ENCODE measurements around the gene UNC13B. TPM values are rescaled to one million over a fixed set of nuclear protein-coding genes. Genes with fewer than 3 reads are reported as not detected.
"Not testable (repeated sequence)": the region's sequence is repeated elsewhere in the genome, so short reads cannot be mapped to it uniquely, and the experiment has no call there.

The UNC13B gene
- total RNA-seq, 2 donors from 2014 or later: 1.4 to 1.7 TPM

- not testable (repeated sequence) for H3K27ac Mint-ChIP-seq; H3K4me1 Mint-ChIP-seq; H3K27me3 Mint-ChIP-seq; H3K36me3 Mint-ChIP-seq (ENCODE audit: low read depth); H3K9me3 Mint-ChIP-seq; H3K4me3 Mint-ChIP-seq; ATAC-seq (replicated peaks)
These were observed 20.6 kb downstream of the UNC13B start for GRCh38 chr9:35182401-35182800.

GRCh38 chr9:35182996-35183754 lies 21.4 kb downstream of the UNC13B start:
- not testable (repeated sequence) for H3K4me1 Mint-ChIP-seq; H3K27ac Mint-ChIP-seq; H3K9me3 Mint-ChIP-seq; H3K36me3 Mint-ChIP-seq (ENCODE audit: low read depth); ATAC-seq (replicated peaks); H3K4me3 Mint-ChIP-seq; H3K27me3 Mint-ChIP-seq

- not testable (repeated sequence) for H3K4me1 Mint-ChIP-seq; H3K9me3 Mint-ChIP-seq; H3K27me3 Mint-ChIP-seq; H3K36me3 Mint-ChIP-seq (ENCODE audit: low read depth); H3K27ac Mint-ChIP-seq; ATAC-seq (replicated peaks); H3K4me3 Mint-ChIP-seq
These were observed 22.1 kb downstream of the UNC13B start for GRCh38 chr9:35183755-35184480.

- Mint-ChIP-seq H3K4me1 (no peaks in the 10 kb centered on the region), H3K27ac (no peak overlapping the region), H3K36me3 (ENCODE audit: low read depth) (no peaks in the 10 kb centered on the region), H3K9me3 (no peaks in the 10 kb centered on the region), H3K27me3 (no peaks in the 10 kb centered on the region), H3K4me3 (no peak overlapping the region)
- no peak for ATAC-seq (replicated peaks)
These were observed 24.7 kb downstream of the UNC13B start for GRCh38 chr9:35186524-35186923.

DNA sequence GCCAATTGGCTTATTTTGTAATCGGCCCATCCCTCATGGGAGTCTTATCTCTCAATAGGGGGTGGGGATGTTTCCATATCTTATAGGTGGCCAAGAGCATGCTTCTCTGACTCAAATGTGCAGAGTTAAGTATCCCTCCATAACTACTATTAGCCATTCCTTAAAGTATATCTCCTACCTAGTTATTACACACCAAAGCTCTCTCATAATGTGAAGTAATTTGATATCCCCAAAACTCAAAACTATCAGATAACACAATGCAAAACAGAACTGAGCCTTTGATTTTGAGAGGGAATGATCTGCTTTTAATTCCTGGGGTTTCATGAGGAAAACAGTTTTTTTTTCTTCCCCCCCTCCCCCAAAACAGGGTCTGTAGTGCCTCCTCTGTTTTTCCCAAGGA lies 28.4 kb downstream of the UNC13B start:
- Mint-ChIP-seq H3K27me3 (no peaks in the 10 kb centered on the region), H3K4me3 (no peak overlapping the region), H3K27ac (no peak overlapping the region), H3K36me3 (ENCODE audit: low read depth) (no peaks in the 10 kb centered on the region), H3K4me1 (no peaks in the 10 kb centered on the region), H3K9me3 (peaks cover 4% of the 10 kb centered on the region)
- ATAC-seq (replicated peaks): no peak

DNA sequence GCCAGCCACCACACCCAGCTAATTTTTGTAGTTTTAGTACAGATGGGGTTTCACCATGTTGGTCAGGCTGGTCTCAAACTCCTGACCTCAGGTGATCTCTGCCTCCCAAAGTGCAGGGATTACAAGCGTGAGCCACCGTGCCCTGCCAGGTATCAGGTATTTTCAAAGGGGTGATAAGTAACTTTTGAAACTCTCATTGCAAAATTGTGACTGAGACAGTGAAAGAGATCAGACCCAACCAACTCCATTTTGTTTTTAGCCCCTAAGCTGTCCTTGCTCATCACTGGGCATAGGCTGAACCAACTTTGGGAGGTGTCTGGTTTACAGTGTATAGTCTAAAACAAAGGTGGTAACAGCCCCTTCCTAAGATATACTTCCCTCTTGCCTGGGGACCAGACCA lies 29.3 kb downstream of the UNC13B start:
- ATAC-seq (replicated peaks): no peak

DNA sequence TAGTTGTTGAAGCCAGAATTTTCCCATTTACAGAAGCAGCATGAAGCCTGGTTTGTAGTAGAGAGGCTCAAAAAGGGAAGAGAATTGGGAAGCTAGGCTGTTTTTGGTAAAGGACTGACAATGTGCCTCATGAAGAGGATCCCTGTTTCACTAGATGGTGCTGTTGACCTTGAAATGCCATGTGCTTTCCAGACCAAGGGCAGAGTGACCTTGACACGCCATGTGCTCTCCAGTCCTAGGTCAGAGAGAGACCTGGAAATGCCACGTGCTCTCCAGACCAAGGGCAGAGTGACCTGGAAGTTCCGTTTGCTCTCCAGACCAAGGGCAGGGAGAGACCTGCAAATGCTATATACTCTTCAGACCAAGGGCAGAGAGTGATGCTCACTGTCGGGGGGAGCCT lies 32.0 kb downstream of the UNC13B start:
- H3K4me3 Mint-ChIP-seq: no peak overlapping the region
- ATAC-seq (replicated peaks): no peak
- H3K4me1 Mint-ChIP-seq: no peaks in the 10 kb centered on the region
- H3K9me3 Mint-ChIP-seq: peaks cover 4% of the 10 kb centered on the region
- H3K36me3 Mint-ChIP-seq (ENCODE audit: low read depth): no peaks in the 10 kb centered on the region
- no peak overlapping the region for H3K27ac Mint-ChIP-seq
- H3K27me3 Mint-ChIP-seq: peaks cover 5% of the 10 kb centered on the region

More for the DNA sequence above, 29.3 kb downstream of the UNC13B start:
- H3K9me3 Mint-ChIP-seq: peaks cover 4% of the 10 kb centered on the region
- no peaks in the 10 kb centered on the region for H3K4me1 Mint-ChIP-seq
- no peak overlapping the region for H3K4me3 Mint-ChIP-seq
- no peak overlapping the region for H3K27ac Mint-ChIP-seq
- no peaks in the 10 kb centered on the region for H3K36me3 Mint-ChIP-seq (ENCODE audit: low read depth)
- H3K27me3 Mint-ChIP-seq: no peaks in the 10 kb centered on the region

DNA sequence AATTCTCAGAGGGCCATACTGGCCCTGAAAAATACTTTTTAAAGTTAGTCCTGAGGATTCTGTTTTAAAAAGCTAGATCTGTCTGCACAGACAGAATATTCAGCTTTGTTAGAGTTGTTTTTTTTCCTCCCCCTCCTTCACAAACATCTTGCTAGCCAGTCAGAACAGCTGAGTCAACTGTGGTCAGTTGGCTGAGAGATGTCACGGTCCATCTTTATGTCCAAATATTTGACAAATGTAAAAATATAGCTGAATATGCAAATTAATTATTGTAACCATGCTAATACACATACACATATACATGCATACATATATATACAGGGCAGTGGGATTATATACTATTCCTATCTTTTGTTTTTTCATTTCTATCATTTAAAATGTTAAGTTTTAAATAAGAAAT lies 33.9 kb downstream of the UNC13B start:
- no peak overlapping the region for H3K27ac Mint-ChIP-seq
- H3K27me3 Mint-ChIP-seq: peaks cover 5% of the 10 kb centered on the region
- no peaks in the 10 kb centered on the region for H3K36me3 Mint-ChIP-seq (ENCODE audit: low read depth)
- peaks cover 4% of the 10 kb centered on the region for H3K9me3 Mint-ChIP-seq
- no peak overlapping the region for H3K4me3 Mint-ChIP-seq
- no peaks in the 10 kb centered on the region for H3K4me1 Mint-ChIP-seq
- ATAC-seq (replicated peaks): no peak

- Mint-ChIP-seq H3K27ac (no peak overlapping the region), H3K4me3 (no peak overlapping the region), H3K9me3 (peaks cover 4% of the 10 kb centered on the region), H3K4me1 (no peaks in the 10 kb centered on the region), H3K27me3 (peaks cover 5% of the 10 kb centered on the region), H3K36me3 (ENCODE audit: low read depth) (no peaks in the 10 kb centered on the region)
- no peak for ATAC-seq (replicated peaks)
These were observed 36.4 kb downstream of the UNC13B start for GRCh38 chr9:35198191-35198590.

DNA sequence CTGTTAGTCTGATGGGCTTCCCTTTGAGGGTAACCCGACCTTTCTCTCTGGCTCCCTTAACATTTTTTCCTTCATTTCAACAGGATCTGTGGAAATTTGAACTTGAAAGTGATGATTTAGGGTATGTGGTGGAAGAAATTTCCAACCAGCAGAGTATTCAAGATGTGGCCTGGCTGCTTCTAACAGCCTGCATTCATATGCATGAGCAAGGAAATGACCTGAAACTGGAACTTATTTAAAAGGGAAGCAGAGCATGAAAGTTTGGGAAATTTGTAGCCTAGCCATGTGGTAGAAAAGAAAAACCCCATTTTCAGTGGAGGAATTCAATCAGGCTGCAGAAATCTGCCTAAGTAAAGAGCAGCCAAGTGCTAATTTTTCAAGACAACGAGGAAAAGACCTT lies 41.7 kb downstream of the UNC13B start:
- no peak overlapping the region for H3K4me3 Mint-ChIP-seq
- H3K27ac Mint-ChIP-seq: no peak overlapping the region

GRCh38 chr9:35205340-35205739 lies 43.5 kb downstream of the UNC13B start:
- H3K36me3 Mint-ChIP-seq (ENCODE audit: low read depth): no peaks in the 10 kb centered on the region
- no peaks in the 10 kb centered on the region for H3K4me1 Mint-ChIP-seq
- peaks cover 8% of the 10 kb centered on the region for H3K9me3 Mint-ChIP-seq
- H3K27ac Mint-ChIP-seq: no peak overlapping the region
- no peaks in the 10 kb centered on the region for H3K27me3 Mint-ChIP-seq
- ATAC-seq (replicated peaks): no peak
- no peak overlapping the region for H3K4me3 Mint-ChIP-seq

More for the DNA sequence above, 41.7 kb downstream of the UNC13B start:
- no peaks in the 10 kb centered on the region for H3K27me3 Mint-ChIP-seq
- H3K9me3 Mint-ChIP-seq: peaks cover 8% of the 10 kb centered on the region
- ATAC-seq (replicated peaks): no peak
- no peaks in the 10 kb centered on the region for H3K36me3 Mint-ChIP-seq (ENCODE audit: low read depth)
- no peaks in the 10 kb centered on the region for H3K4me1 Mint-ChIP-seq

DNA sequence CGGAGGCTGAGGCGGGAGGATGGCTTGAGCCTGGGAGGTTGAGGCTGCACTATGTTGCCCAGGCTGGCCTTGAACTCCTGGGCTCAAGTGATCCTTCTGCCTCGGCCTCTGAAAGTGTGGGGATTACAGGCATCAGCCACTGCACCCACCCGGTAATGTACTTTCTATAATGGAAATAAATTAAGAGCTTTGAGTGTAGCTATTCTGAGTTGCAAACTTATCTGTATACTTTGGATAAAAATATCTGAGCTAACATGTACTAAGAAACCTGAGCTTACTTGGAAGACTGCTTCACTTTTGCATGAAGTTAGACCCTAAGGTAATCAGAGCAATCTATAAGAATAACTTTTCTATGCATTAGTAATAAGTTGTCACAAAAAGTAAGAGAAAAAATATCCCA lies 50.0 kb downstream of the UNC13B start:
- Mint-ChIP-seq H3K27ac (no peak overlapping the region), H3K4me3 (no peak overlapping the region), H3K9me3 (no peaks in the 10 kb centered on the region), H3K27me3 (no peaks in the 10 kb centered on the region), H3K36me3 (ENCODE audit: low read depth) (no peaks in the 10 kb centered on the region), H3K4me1 (no peaks in the 10 kb centered on the region)
- no peak for ATAC-seq (replicated peaks)

GRCh38 chr9:35220659-35221338 lies 59.0 kb downstream of the UNC13B start:
- no peak overlapping the region for H3K4me3 Mint-ChIP-seq
- H3K27ac Mint-ChIP-seq: no peak overlapping the region
- no peaks in the 10 kb centered on the region for H3K4me1 Mint-ChIP-seq
- no peaks in the 10 kb centered on the region for H3K36me3 Mint-ChIP-seq (ENCODE audit: low read depth)
- peaks cover 8% of the 10 kb centered on the region for H3K27me3 Mint-ChIP-seq
- ATAC-seq (replicated peaks): no peak
- H3K9me3 Mint-ChIP-seq: peaks cover 5% of the 10 kb centered on the region

- H3K4me1 Mint-ChIP-seq: no peaks in the 10 kb centered on the region
- no peaks in the 10 kb centered on the region for H3K36me3 Mint-ChIP-seq (ENCODE audit: low read depth)
- peaks cover 5% of the 10 kb centered on the region for H3K9me3 Mint-ChIP-seq
- H3K27me3 Mint-ChIP-seq: peaks cover 12% of the 10 kb centered on the region
- no peak overlapping the region for H3K27ac Mint-ChIP-seq
- no peak overlapping the region for H3K4me3 Mint-ChIP-seq
- no peak for ATAC-seq (replicated peaks)
These were observed 63.9 kb downstream of the UNC13B start for GRCh38 chr9:35225677-35226076.

- Mint-ChIP-seq H3K27ac (no peak overlapping the region), H3K9me3 (peaks cover 5% of the 10 kb centered on the region), H3K4me1 (no peaks in the 10 kb centered on the region), H3K36me3 (ENCODE audit: low read depth) (no peaks in the 10 kb centered on the region), H3K4me3 (no peak overlapping the region), H3K27me3 (peaks cover 12% of the 10 kb centered on the region)
- no peak for ATAC-seq (replicated peaks)
These were observed 64.8 kb downstream of the UNC13B start for GRCh38 chr9:35226651-35227050.

All from activated T-helper 17 cell treated with anti-CD3 and anti-CD28 coated beads, Interleukin-2, amount 50 U/mL, for 72 hours (primary cell).